ENCODE measurements around the gene TMEM62. TPM values are rescaled to one million over a fixed set of nuclear protein-coding genes. Genes with fewer than 3 reads are reported as not detected.

Gene TMEM62
- total and polyA plus RNA-seq, 2 donors from 2014 or later: 14.7 to 31.2 TPM

- no peaks in the 10 kb centered on the region for H3K4me1 ChIP-seq (ENCODE audit: control insufficient read depth in 2 of 3, insufficient read depth in 2 of 3, low read depth in 1 of 3, low read length in 3 of 3)
- TF ChIP-seq CTCF (IDR thresholded peaks at IDR 0.05; ENCODE audit: borderline replicate concordance, extremely low read depth, insufficient read depth): no peak
- H3K27ac ChIP-seq (ENCODE audit: low read depth in 2 of 2, low read length in 2 of 2): no peak overlapping the region
- no peaks in the 10 kb centered on the region for H3K27me3 ChIP-seq (ENCODE audit: control insufficient read depth, insufficient read depth, low read length)
- no peak overlapping the region for H3K9ac ChIP-seq (ENCODE audit: low read length in 3 of 3)
- H3K9me3 ChIP-seq (ENCODE audit: control insufficient read depth in 2 of 3, insufficient read depth in 1 of 3, low read length in 3 of 3): no peaks in the 10 kb centered on the region
- FAIRE-seq (no peak), DNase-seq (no peak)
- H3K36me3 ChIP-seq (ENCODE audit: control insufficient read depth in 2 of 3, insufficient read depth in 3 of 3, low read length in 3 of 3): peaks cover 0 to 20% (median 9%) of the 10 kb centered on the region in 3 donors
- intact Hi-C loops (cut with DNase I): no loop called here
- no peak overlapping the region for H3K4me3 ChIP-seq (ENCODE audit: low read length in 3 of 3)
These were observed 65.6 kb downstream of the TMEM62 start for GRCh38 chr15:43198992-43199391.

GRCh38 chr15:43199945-43200488 is 66.6 kb downstream of the TMEM62 start:
- no peak for TF ChIP-seq CTCF (IDR thresholded peaks at IDR 0.05; ENCODE audit: borderline replicate concordance, extremely low read depth, insufficient read depth)
- Histone ChIP-seq H3K36me3 (ENCODE audit: control insufficient read depth in 2 of 3, insufficient read depth in 3 of 3, low read length in 3 of 3) (peaks cover 0 to 11% (median 2%) of the 10 kb centered on the region in 3 donors), H3K4me3 (ENCODE audit: low read length in 3 of 3) (no peak overlapping the region), H3K9ac (ENCODE audit: low read length in 3 of 3) (no peak overlapping the region), H3K9me3 (ENCODE audit: control insufficient read depth in 2 of 3, insufficient read depth in 1 of 3, low read length in 3 of 3) (no peaks in the 10 kb centered on the region), H3K4me1 (ENCODE audit: control insufficient read depth in 2 of 3, insufficient read depth in 2 of 3, low read depth in 1 of 3, low read length in 3 of 3) (no peaks in the 10 kb centered on the region), H3K27me3 (ENCODE audit: control insufficient read depth, insufficient read depth, low read length) (no peaks in the 10 kb centered on the region), H3K27ac (ENCODE audit: low read depth in 2 of 2, low read length in 2 of 2) (no peak overlapping the region)
- FAIRE-seq (no peak), DNase-seq (no peak)
- intact Hi-C loops (cut with DNase I): no loop called here

- DNase-seq (peak in 3 of 5 donors; percentile 35 to 61 (median 43)), FAIRE-seq (no peak)
- Histone ChIP-seq H3K4me1 (ENCODE audit: control insufficient read depth in 2 of 3, insufficient read depth in 2 of 3, low read depth in 1 of 3, low read length in 3 of 3) (no peaks in the 10 kb centered on the region), H3K36me3 (ENCODE audit: control insufficient read depth in 2 of 3, insufficient read depth in 3 of 3, low read length in 3 of 3) (no peaks in the 10 kb centered on the region), H3K27ac (ENCODE audit: low read depth in 2 of 2, low read length in 2 of 2) (no peak overlapping the region), H3K27me3 (ENCODE audit: control insufficient read depth, insufficient read depth, low read length) (no peaks in the 10 kb centered on the region), H3K4me3 (ENCODE audit: low read length in 3 of 3) (no peak overlapping the region), H3K9me3 (ENCODE audit: control insufficient read depth in 2 of 3, insufficient read depth in 1 of 3, low read length in 3 of 3) (no peaks in the 10 kb centered on the region), H3K9ac (ENCODE audit: low read length in 3 of 3) (no peak overlapping the region)
- peak; percentile 56 for TF ChIP-seq CTCF (IDR thresholded peaks at IDR 0.05; ENCODE audit: borderline replicate concordance, extremely low read depth, insufficient read depth)
- intact Hi-C loops (cut with DNase I): no loop called here
These were observed 70.9 kb downstream of the TMEM62 start for GRCh38 chr15:43204016-43204901.

Data from kidney (tissue), 14 donors.